ENCODE results near the gene SLC37A1. TPM values are rescaled to one million over a fixed set of nuclear protein-coding genes. Genes with fewer than 3 reads are reported as not detected.

The SLC37A1 gene
- total RNA-seq, 2 donors from 2014 or later, result 2.0 to 5.0 TPM

DNA sequence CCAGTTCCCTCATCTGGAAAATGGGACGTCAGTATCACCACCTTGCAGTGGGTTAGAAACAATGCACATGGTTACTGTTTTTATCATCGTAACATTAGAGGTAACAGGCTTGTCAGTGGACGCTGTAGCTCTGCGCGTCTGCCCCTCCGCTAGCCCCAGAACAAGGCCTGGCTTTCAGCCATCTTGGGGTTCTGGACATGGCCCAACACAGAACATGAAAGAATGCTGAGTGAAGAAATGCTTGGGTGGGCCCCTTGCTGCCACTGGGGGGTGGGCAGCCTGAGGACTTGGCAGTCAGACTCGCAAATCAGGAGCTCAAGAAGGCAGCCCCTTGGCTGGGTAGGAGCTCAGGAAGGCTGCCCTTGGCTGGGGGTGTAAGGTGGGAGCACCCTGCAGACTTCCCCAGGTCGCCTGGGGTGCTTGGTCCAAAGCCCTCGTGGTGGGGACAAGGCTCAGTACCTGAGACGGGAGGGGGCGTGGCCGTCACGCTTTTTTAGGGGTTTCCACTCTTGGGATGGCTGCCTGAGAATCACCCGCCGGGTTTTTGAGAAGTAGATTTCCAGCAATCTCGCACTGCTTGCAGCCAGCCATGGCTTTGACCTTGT is 51.7 kb downstream of the SLC37A1 start:
- Histone ChIP-seq H3K27ac (no peak overlapping the region), H3K4me3 (no peak overlapping the region), H3K4me1 (no peaks in the 10 kb centered on the region), H3K9me3 (no peaks in the 10 kb centered on the region), H3K27me3 (no peaks in the 10 kb centered on the region), H3K36me3 (peaks cover 5% of the 10 kb centered on the region)
- no peak for DNase-seq (ENCODE audit: low spot score)
- TF ChIP-seq, protein P1, sequence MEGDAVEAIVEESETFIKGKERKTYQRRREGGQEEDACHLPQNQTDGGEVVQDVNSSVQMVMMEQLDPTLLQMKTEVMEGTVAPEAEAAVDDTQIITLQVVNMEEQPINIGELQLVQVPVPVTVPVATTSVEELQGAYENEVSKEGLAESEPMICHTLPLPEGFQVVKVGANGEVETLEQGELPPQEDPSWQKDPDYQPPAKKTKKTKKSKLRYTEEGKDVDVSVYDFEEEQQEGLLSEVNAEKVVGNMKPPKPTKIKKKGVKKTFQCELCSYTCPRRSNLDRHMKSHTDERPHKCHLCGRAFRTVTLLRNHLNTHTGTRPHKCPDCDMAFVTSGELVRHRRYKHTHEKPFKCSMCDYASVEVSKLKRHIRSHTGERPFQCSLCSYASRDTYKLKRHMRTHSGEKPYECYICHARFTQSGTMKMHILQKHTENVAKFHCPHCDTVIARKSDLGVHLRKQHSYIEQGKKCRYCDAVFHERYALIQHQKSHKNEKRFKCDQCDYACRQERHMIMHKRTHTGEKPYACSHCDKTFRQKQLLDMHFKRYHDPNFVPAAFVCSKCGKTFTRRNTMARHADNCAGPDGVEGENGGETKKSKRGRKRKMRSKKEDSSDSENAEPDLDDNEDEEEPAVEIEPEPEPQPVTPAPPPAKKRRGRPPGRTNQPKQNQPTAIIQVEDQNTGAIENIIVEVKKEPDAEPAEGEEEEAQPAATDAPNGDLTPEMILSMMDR (IDR thresholded peaks at IDR 0.05), result no peak

DNA sequence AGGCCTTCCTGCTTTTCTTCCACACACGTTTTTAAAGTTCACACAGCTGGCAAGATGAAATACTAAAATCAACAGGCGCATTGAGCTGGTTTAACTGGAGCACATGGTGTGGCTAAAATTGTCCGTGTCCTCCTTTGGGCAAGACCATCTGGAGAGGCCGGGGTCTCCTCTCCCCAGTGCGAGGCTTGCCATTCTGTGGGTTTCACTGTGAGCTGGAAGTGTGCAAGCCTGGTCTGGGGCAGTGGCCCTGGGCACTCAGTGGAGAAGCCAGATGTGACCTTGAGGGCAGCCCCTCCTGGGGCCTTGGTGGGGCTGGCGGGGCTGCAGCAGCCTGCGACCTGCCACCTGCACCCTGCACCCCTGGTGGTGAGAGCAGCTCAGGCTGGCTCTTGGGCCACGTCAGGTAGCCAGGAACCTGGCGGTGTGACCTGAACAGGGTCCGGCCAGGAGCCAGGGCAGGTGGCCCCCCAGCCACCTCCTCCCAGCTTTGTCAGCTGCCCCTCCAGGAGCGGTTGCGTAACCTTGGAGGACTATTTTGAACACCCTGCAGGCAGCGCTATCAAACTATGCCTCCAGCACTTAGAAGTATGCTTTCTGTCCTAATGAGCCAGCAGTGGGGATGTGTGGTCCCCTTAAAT is 52.4 kb downstream of the SLC37A1 start:
- no peak overlapping the region for H3K27ac ChIP-seq
- no peak for DNase-seq (ENCODE audit: low spot score)
- no peaks in the 10 kb centered on the region for H3K9me3 ChIP-seq
- TF ChIP-seq, protein P1 (IDR thresholded peaks at IDR 0.05), result no peak
- H3K4me3 ChIP-seq, result no peak overlapping the region
- peaks cover 5% of the 10 kb centered on the region for H3K36me3 ChIP-seq
- H3K4me1 ChIP-seq, result no peaks in the 10 kb centered on the region
- no peaks in the 10 kb centered on the region for H3K27me3 ChIP-seq

DNA sequence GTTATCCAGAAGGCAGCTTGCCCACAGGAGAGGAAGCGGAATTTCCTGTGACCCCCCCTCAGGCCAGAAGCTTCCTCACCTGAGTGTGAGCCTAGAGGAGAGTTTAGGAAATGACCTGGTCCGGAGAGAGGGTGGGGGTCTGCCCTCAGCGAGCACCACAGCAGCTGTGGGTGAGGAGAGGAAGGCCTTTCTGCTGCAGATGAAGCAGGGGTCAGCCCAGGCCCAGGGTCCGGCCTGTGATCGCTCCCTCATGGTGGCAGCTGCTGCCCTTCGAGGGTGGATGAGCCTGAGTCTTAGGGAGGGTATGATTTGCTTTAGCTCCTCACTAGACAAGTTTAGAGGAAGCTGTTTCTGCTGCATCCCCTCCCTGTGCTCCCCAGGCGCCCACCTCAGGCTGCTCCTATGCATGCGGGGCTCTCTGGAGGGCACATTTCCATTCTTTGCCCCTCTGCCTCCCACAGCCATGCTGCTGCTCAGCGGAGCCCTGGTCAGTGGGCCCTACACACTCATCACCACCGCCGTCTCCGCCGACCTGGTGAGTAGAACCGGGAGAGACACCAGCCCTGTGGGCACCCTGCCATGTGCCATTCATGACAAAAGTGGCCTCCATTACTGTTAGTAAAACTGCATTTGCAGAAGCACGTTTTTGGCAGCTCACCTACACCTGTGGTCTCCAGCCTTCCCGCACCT is 53.0 kb downstream of the SLC37A1 start:
- Histone ChIP-seq H3K27ac (no peak overlapping the region), H3K27me3 (no peaks in the 10 kb centered on the region), H3K9me3 (no peaks in the 10 kb centered on the region), H3K4me1 (no peaks in the 10 kb centered on the region), H3K4me3 (no peak overlapping the region), H3K36me3 (peaks cover 4% of the 10 kb centered on the region)
- no peak for DNase-seq (ENCODE audit: low spot score)
- TF ChIP-seq, protein P1 (IDR thresholded peaks at IDR 0.05), result no peak

DNA sequence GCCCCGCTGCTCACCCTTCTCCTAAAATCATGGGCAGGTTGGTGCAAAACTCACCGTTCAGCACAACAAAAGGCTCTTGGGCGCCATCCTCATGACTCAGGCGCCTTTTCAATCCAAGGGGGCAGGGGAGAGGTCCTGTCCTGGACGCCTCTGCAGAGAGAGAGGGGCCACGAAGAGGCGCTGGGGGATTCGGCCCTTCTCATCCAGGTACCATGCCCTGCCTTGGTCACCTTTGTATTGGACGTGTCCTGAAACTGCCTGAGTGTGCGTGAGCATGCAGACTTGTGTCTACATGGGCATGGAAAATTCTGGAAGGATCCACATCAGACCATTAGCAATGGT is 53.5 kb downstream of the SLC37A1 start:
- no peak overlapping the region for H3K4me3 ChIP-seq
- H3K36me3 ChIP-seq, result no peaks in the 10 kb centered on the region
- H3K27ac ChIP-seq, result no peak overlapping the region
- no peaks in the 10 kb centered on the region for H3K27me3 ChIP-seq
- TF ChIP-seq, protein P1 (IDR thresholded peaks at IDR 0.05), result no peak
- no peaks in the 10 kb centered on the region for H3K9me3 ChIP-seq
- no peaks in the 10 kb centered on the region for H3K4me1 ChIP-seq
- no peak for DNase-seq (ENCODE audit: low spot score)

DNA sequence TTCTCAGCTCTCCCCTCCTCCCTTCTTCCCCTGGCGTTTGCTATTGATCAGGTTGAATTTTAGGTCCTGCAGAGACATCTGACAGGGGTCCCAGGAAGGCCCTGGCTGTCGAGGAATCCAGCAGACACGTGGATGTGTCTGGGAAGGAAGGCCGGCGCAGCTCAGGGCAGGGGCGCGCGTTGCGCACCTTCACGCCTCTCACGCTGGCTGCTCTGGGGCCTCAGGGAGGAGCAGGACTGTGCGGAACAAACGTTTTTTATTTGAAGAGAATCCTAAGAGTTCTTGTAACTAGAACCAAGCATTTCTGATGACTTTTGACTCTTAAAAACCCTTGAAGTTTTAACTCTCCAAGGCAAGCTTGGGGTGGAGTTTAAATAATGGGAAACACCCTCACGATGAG is 54.2 kb downstream of the SLC37A1 start:
- no peaks in the 10 kb centered on the region for H3K9me3 ChIP-seq
- no peak overlapping the region for H3K27ac ChIP-seq
- TF ChIP-seq, protein P1 (IDR thresholded peaks at IDR 0.05), result no peak
- no peaks in the 10 kb centered on the region for H3K27me3 ChIP-seq
- no peak overlapping the region for H3K4me3 ChIP-seq
- H3K4me1 ChIP-seq, result no peaks in the 10 kb centered on the region
- no peaks in the 10 kb centered on the region for H3K36me3 ChIP-seq
- DNase-seq (ENCODE audit: low spot score), result no peak

Data from right atrium auricular region (tissue), 2 donors.